GM12892 (cell line): ENCODE data around the gene ADAMTSL2.

Source experiments
- POLR2A ChIP-seq: IDR thresholded peaks from 2 replicates; pipeline ENCODE4 v1.6.1; 2011; ENCODE audit warnings: low read depth, low read length, control low read depth
- POLR2AphosphoS5 ChIP-seq: IDR thresholded peaks from 2 replicates; pipeline ENCODE4 v1.6.1; 2011; ENCODE audit warnings: low read depth, low read length, control low read depth

- TF ChIP-seq POLR2A (no peak), POLR2AphosphoS5 (no peak)
Measured at GRCh38 chr9:133591116-133591910, 56.8 kb downstream of the ADAMTSL2 start.
